ENCODE results near the gene GAS7.
"Not testable (repeated sequence)": the region's sequence is repeated elsewhere in the genome, so short reads cannot be mapped to it uniquely, and the experiment has no call there.

Gene GAS7

GRCh38 chr17:10042589-10043244, 155.7 kb downstream of the GAS7 start:
- DNase-seq, result no peak

DNA sequence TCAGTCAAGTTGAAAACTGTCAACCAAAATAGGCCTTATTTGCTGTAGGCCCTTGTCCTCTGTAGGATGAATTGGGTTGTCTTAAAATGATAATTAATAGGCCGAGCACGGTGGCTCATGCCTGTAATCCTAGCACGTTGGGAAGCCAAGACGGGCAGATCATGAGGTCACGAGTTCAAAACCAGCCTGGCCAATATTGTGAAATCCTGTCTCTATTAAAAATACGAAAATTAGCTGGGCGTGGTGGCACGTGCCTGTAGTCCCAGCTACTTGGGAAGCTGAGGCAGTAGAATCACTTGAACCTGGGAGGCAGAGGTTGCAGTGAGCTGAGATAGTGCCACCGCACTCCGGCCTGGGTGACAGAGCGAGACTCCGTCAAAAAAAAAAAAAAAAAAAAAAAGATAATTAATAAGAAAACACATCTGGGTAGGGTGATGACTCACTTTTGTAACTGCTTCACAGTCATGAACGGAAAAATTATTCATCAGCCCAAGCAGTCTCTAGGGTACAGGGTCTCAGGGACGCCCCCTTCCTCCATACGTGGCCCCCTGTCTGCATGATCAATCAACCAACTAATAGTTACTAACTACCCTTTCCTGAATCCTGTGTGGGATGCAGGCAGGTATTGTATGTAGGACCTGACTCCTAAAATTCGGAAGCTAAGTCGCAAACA, 156.4 kb downstream of the GAS7 start:
- no peak for DNase-seq

DNA sequence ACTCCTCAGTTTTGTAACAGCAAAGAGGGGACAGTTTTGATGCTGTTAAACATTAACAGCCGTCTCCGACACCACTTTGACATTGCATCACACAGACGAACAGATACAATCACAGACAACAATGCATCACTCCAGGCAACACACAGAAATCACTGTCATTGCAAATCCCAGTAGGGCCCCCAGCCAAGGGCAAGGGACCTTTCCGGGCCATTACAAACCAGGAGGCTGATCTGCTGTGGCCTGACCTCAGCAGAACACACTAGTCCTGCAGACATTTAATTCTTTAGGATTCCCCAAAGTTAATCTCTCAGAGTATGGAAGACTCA, 157.2 kb downstream of the GAS7 start:
- DNase-seq, result no peak

GRCh38 chr17:10036511-10037061, 161.8 kb downstream of the GAS7 start:
- DNase-seq, result no peak

DNA sequence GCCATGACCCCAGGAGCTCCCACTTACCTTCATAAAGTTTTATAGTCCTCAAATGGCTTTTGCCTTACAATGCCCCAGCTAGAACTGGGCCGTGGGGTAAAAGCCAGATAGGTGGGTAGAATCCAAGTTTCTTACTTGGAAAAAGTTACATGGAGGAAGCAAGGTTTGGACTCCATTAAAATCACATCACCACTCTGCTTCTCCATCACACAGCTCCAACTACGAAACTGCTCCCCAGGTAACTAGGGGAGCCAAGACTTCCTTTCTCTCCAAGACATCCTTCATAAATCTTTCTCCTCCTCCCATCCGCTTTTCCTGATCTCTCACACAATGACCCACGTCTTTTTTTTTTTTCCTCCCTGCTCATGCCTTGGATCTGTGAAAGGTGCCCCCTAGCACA, 162.5 kb downstream of the GAS7 start:
- DNase-seq, result no peak

DNA sequence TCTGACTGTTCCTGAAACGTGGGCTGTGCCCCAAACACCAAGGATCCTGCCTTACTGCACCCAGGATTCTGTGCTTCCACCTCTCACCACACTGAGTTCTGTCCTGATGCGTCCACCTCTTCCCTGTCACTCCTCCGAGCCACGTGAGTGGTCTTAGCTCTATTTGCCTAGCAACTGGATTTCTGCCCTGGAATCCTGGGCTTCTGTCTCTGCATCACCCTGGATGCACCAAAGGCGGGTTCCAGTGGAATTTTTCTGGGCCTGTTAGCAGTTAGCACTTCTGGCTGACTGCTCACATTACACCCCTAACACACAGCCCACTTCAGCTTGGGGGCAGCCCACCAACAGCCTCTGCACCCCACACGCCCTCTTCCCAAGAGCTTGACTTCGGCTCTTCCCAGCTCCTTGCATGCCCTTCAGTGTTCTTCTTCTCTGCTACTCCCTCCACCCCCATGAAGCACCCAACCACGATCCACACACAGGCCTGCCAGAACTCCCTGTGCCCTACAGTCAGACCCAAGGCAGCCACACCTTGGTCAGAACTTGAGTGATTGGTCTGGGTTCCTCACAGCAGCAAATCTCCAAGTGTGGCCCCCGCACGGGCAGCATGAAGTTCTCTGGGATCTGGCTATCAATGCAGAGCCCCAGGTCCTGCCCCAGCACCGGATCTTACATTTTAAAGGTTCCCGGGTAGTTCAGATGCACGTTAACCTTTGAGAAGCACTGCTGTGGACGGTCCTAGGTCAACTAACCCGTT, 163.5 kb downstream of the GAS7 start:
- DNase-seq, result no peak

- no peak for DNase-seq
These were observed 164.4 kb downstream of the GAS7 start for GRCh38 chr17:10033959-10034358.

- DNase-seq, result no peak
These were observed 165.0 kb downstream of the GAS7 start for GRCh38 chr17:10033449-10033848.

GRCh38 chr17:10032118-10032852, 166.1 kb downstream of the GAS7 start:
- DNase-seq, result no peak

DNA sequence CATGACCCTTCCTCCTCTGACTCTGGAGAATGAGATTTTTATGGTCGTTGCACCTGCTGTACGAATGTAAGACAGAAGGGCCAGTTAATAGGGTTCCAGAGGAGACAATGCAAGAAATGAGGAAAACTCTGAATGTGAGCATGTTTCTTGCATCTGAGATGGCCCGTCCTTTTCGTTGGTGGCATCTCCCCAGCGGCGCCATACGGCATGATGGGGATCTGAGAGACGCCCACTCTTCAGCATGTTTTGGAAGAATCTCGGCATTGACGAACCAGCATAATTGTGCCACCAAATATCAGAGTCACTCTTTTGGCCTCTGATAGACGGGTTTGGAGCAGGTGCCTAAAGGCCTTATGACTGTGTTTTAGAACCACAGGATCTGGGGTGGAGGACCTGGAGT, 166.8 kb downstream of the GAS7 start:
- no peak for DNase-seq

GRCh38 chr17:10031127-10031526, 167.3 kb downstream of the GAS7 start:
- no peak for DNase-seq

DNA sequence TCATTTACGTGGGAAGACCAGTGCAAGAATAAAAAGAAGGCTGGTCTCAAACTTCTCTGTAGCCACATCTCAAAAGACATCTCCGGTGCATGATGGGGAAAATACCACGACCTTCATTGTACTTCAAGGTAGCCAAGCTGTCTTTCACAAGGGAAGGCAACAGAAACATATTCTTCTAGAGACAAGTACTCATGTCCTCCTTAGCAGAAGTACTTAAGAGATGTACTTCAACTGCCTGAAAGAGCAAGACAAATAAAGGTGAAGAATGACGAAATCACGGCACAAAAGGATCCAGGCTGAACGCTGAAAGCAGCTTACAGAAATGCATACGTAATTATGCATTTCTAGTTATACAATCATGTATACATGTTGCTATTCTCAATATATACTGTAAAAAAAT, 169.3 kb downstream of the GAS7 start:
- DNase-seq, result no peak

DNA sequence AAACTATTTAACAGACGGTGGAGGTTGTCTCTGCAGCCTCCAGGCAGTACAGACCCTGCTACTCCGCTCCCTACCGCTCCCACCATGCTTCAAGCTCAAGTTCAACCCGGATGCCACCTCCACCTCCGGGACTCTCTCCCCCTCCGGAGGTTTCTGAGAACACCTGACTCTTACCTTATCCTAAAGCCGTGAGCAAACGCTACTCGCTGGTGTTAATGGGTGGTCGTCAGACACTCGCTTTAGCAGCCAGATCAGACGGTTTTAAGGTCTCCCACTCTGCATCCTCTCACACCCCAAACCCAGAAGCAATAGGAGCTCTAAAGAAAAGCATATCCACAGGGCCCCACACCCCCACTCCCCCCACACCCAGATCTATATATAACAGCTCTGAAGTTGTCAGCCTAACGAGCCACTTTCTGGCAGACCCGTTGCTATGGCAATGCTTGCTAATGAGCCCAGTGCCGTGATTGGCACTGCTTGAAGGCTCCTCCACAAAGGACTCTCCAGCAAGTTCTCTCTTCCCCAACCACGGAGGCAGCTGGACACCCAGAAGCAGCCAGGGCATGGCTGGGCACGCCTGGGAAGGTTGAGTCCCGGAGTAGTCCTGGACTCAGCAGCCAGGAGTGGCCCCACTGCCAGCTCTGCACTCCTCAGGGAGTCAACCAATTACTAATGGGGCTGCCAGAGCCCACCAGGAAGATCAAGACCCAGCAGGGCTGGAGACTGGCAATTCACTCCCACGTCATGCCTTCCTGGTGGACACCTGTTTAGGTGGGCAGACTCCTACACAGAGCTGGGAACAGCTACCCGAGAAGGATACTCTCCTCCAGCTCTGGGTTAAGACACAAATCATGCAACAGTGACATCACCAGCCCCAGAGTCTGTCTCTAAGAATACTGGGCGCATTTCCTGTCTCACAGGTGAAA, 172.2 kb downstream of the GAS7 start:
- DNase-seq, result no peak

DNA sequence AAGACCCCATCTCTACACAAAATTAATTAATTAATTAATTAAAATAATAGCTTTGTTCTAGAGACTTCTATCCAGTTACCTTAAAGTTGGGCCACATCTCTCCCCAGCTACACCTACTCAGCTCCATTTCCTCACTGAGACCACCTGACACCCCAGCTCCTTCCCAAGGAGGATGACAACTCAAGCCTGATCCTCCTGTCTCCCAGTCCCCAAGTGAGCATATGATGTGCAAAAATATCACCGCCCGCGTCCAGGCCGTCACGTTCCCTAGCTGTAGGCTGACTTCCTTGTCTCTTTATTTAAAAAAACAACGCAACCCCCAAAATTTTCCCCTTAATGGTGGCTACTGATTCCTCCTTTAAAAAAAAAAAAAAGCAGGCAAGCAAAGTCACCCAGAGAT, 173.2 kb downstream of the GAS7 start:
- no peak for DNase-seq

DNA sequence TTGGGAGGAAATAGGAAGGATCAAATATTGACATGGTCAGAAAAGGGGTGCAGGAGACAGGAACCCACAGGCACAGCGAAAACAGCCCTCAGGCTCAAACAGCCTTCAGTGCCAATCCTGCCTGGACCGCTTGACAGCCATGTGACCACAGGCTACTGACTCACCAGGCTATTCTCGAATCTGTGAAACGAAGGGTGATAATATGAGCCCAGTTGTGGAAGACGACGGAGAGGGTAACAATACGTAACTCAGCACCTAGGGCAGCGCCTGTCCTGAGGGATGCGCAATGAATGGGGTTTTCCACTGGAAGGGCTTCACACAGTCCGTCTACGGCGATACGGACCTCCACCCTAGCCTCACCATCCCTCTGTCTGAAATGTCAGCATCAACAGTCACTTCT, 176.0 kb downstream of the GAS7 start:
- no peak for DNase-seq

DNA sequence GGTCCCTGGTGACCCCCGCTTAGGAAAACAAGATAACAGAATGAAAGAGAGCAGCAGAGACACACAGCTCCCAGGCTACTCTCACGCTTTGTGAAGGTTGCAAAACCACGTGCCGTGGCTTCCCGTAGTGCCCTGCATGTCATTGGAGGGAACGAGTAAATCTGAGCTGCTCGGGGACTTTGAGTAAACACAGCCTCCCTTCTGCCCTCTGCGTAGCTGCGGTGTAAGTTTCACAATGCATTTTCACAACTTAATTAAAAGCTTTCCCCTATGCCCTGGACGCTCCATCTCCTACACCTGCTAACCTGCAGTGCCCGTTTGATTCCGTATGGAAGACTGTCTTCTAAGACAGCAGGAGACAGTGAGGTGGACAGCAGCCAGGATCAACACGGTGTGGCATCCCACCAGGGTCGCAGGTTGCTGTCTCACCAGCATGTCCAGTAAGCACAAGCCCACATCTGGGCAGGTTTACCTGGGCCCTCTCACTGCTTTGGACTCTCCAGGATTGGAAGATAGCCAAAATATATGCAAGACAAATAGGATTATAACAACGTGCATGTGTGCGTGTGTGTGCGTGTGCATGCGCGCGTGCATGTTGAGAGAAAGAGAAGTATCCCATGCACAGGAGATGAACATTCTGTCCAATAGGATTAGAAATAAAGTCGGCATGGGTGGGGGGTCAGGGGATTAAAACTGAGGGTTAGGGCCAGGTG, 177.0 kb downstream of the GAS7 start:
- DNase-seq, result no peak

GRCh38 chr17:10019941-10020451, 178.4 kb downstream of the GAS7 start:
- no peak for DNase-seq

DNA sequence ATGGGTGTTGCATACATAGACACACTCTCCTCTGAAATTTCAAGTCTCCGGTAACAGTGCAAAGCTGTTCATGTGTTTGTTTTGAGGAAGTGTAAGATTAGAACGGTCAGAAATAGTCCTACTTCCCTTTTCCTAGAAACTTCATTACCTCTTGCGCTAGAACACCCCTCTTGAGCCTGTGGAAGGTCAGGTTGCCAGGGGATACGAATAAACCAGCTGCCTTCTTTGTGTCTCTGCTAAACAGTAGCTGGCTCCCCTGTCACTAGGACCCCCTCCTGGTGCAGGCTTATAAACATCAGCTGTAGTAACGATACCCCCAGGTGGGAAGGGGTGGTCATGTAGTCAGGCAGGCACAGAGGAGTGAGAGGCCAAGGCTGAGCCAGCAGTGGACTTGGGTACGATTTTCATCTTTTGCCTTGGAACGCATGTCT, 179.9 kb downstream of the GAS7 start:
- DNase-seq, result no peak

- not testable (repeated sequence) for DNase-seq
These were observed 181.3 kb downstream of the GAS7 start for GRCh38 chr17:10016958-10017570.

DNA sequence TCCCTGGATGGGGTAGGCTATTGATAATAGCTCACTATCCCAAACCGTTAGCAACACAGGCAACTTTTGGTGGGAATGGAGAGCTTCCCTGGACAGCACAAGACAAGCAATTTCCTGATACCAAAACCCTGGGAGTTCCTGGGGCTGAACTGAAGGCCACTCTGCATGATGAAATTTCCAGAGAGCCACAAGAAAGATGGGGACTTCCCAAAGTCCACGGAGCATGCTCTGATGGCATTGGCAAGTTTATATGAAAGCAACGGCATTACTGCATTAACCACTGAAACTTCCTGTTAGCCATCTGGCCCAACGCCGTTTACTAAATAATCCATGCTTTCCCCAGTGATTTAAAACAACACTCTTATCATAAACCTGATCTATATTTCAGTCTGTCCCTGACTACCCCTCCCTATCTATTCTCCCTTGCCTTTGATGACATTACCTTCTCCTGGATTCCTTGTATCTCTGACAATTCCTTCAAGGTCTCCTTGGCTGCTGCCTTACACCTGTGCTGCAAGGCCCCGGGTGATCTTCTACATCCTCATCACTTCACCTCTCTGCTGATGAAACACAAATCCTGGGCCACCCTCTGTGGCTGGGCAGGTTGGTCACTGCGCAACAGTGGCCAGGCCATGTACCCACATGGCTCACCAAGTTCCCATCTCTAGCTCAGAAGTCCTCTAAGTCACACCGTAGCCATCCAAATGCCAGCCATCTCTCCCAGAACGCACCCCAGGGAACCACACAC, 184.9 kb downstream of the GAS7 start:
- no peak for DNase-seq

All from NCI-H1092 (cell line).